AG04450 (cell line): ENCODE measurements around the gene DCTN5. TPM values are rescaled to one million over a fixed set of nuclear protein-coding genes. Genes with fewer than 3 reads are reported as not detected.

Source experiments
- CTCF ChIA-PET: fragments of 300-600, 350-600 bp; formaldehyde crosslinking; extraction: SDS; loops from one replicate; lab custom pipeline; 2022; ENCODE audit warnings: antibody characterized with exemption, inconsistent platforms; lab: Charles Lee
- POLR2A ChIA-PET: fragments of 350-600 bp; formaldehyde crosslinking; extraction: SDS; loops from one replicate; lab custom pipeline; 2021; ENCODE audit warnings: antibody characterized with exemption, inconsistent platforms; lab: Yijun Ruan, JAX
- DNase-seq: peaks from one replicate; pipeline ENCODE4 v3.0.0-alpha.2; 2011; ENCODE audit warnings: low read depth, low spot score
- H3K27ac ChIP-seq: one replicate; pipeline ENCODE4 v1.5.1; 2012; ENCODE audit warnings: low read depth, low read length, control low read depth
- H3K27me3 ChIP-seq: one replicate; pipeline ENCODE4 v1.6.0; 2012; ENCODE audit warnings: low read length; ENCODE audit not compliant: control insufficient read depth, insufficient read depth
- H3K4me3 ChIP-seq: 2 replicates; pipeline ENCODE4 v1.5.1; 2011; ENCODE audit warnings: mild to moderate bottlenecking, low read depth, low read length, control low read depth
- H3K9me3 ChIP-seq: 2 replicates; pipeline ENCODE4 v1.5.1; 2012; ENCODE audit warnings: low read length; ENCODE audit not compliant: control insufficient read depth, insufficient read depth
- CTCF ChIP-seq: IDR thresholded peaks from 2 replicates; pipeline ENCODE4 v1.5.1; 2011; ENCODE audit warnings: low read depth, low read length, control low read depth, inconsistent platforms
- polyA plus RNA-seq: library from polyadenylated mRNA; depleted of rRNA; stranded (reverse); fragments of >200 nt; gene quantifications from 2 replicates; pipeline ENCODE4 v1.2.3, GENCODE V29; 2011

DCTN5 gene
- polyA plus RNA-seq, 1 experiment: 92.1 TPM

GRCh38 chr16:23694644-23695373, 53.5 kb downstream of the DCTN5 start:
- no peak for TF ChIP-seq CTCF
- no peaks in the 10 kb centered on the region for H3K9me3 ChIP-seq
- no peak for DNase-seq
- CTCF ChIA-PET: interaction anchor here (0.7 to 1.9 kb wide), 5 partner anchors 17 to 810 kb away, joined by 3 to 8 read pairs (median 3); partner anchors contain the start of gene PLK1
- POLR2A ChIA-PET: interaction anchor here (0.8 kb wide), 1 partner anchor 15 kb away, joined by 3 read pairs; no protein-coding TSS in a partner anchor
- H3K27ac ChIP-seq: no peak overlapping the region
- H3K27me3 ChIP-seq: no peaks in the 10 kb centered on the region
- peak overlapping the region; percentile 32 for H3K4me3 ChIP-seq

GRCh38 chr16:23695756-23696155, 54.5 kb downstream of the DCTN5 start:
- Histone ChIP-seq H3K27me3 (no peaks in the 10 kb centered on the region), H3K27ac (no peak overlapping the region), H3K9me3 (no peaks in the 10 kb centered on the region), H3K4me3 (no peak overlapping the region)
- CTCF ChIA-PET: interaction anchor here (0.7 to 1.9 kb wide), 2 partner anchors 17 to 32 kb away, joined by 3 to 8 read pairs; no protein-coding TSS in a partner anchor
- no peak for DNase-seq
- POLR2A ChIA-PET: no interaction called here
- TF ChIP-seq CTCF: no peak

DNA sequence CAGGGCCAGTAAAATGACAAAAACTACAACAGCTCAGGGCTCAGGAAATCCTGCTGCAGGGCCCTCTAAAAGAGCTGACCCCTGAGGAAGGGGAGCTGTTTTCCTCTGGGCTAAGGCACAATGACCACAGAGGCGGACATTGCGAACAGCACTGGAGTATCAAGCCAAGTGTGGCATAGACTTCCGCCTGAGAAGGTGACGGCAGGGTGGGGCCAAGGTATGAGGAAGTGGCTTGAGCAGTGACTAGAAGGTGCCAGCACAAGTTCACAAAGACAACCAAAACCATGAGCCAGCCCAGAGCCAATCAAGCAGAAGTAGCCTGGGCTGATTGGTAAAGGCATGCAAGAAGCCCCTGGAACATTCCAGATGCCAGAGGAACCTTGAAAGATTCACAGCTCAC, 57.8 kb downstream of the DCTN5 start:
- Histone ChIP-seq H3K4me3 (no peak overlapping the region), H3K9me3 (no peaks in the 10 kb centered on the region), H3K27ac (no peak overlapping the region), H3K27me3 (no peaks in the 10 kb centered on the region)
- no peak for DNase-seq
- ChIA-PET CTCF (no interaction called here), POLR2A (no interaction called here)
- no peak for TF ChIP-seq CTCF

DNA sequence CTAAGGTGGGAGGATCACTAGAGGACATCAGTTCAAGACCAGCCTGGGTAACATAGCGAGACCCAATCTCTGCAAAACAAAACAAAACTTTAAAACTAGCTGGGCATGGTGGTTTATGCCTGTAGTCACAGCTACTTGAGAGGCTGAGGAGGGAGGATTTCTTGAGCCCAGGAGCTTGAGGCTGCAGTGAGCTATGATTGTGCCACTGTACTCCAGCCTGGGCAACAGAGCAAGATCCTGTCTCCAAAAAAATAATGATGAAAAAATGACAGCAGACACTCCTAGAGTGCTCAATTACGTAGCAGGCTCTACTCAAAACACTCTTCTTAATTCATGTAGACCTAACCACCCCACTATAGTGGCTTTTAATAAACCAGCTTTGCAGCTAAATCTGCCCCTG, 58.8 kb downstream of the DCTN5 start:
- ChIA-PET CTCF (interaction anchor here (0.7 kb wide), 1 partner anchor 552 kb away, joined by 8 read pairs; no protein-coding TSS in a partner anchor), POLR2A (no interaction called here)
- Histone ChIP-seq H3K4me3 (no peak overlapping the region), H3K9me3 (no peaks in the 10 kb centered on the region), H3K27ac (no peak overlapping the region), H3K27me3 (no peaks in the 10 kb centered on the region)
- no peak for DNase-seq
- no peak for TF ChIP-seq CTCF

DNA sequence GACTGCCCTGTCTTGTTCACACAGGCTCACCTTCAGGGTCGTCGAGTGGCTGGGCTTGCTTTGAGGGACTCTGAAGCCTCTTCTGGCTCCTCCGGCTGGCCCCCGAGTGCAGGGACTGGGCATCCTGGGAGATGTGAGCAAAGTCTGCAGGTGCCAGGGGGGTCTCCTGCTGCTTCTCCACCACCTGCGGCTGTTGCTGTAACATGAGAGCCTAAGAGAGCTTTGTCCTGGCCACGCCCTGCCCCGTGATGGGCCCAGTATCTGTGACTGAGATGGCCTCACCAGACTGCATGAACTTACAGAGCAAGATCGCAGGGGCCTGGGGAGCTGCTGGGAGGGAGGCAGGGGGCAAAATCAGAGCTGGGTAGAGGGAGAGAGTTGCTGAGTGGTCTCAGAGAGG, 59.2 kb downstream of the DCTN5 start:
- CTCF ChIA-PET: interaction anchor here (0.7 to 1.3 kb wide), 2 partner anchors 27 to 552 kb away, joined by 6 to 8 read pairs; no protein-coding TSS in a partner anchor
- no peaks in the 10 kb centered on the region for H3K9me3 ChIP-seq
- POLR2A ChIA-PET: no interaction called here
- DNase-seq: no peak
- H3K4me3 ChIP-seq: no peak overlapping the region
- no peak for TF ChIP-seq CTCF
- no peak overlapping the region for H3K27ac ChIP-seq
- no peaks in the 10 kb centered on the region for H3K27me3 ChIP-seq
